IMR-90 (cell line): ENCODE measurements around the gene NFE2L1. TPM values are rescaled to one million over a fixed set of nuclear protein-coding genes. Genes with fewer than 3 reads are reported as not detected.
"Not testable (repeated sequence)": the region's sequence is repeated elsewhere in the genome, so short reads cannot be mapped to it uniquely, and the experiment has no call there.

Source experiments
- ATAC-seq: fragments of 200-7000 bp; cut with Tn5 transposase; 2 replicates; pipeline ENCODE4 v1.9.1; 2020; ENCODE audit warnings: low read depth, mild to moderate bottlenecking, moderate library complexity
- BruUV-seq: library from RNA; stranded (reverse); fragments of 400-500 nt; replicated peaks from 2 replicates; lab custom pipeline; 2021; lab: Mats Ljungman, UMichigan
- CTCF ChIA-PET: fragments of 300-600 bp; formaldehyde crosslinking; extraction: SDS; loops from one replicate; lab custom pipeline; 2021; ENCODE audit warnings: antibody characterized with exemption; lab: Yijun Ruan, JAX
- POLR2A ChIA-PET: fragments of 300-600 bp; sonication (Branson Sonifier 250); formaldehyde crosslinking; loops from one replicate; lab custom pipeline; 2022; ENCODE audit warnings: antibody characterized with exemption; ENCODE audit not compliant: unreplicated experiment; lab: Charles Lee
- DNase-seq: peaks from one replicate; pipeline ENCODE4 v3.0.0; 2013
- H2AFZ ChIP-seq: replicated peaks from 2 replicates; pipeline ENCODE3; 2013; ENCODE audit warnings: low read length, mild to moderate bottlenecking; ENCODE audit not compliant: poor library complexity
- H2AK5ac ChIP-seq: 2 replicates; pipeline ENCODE4 v1.6.1; 2013; ENCODE audit warnings: low read depth, low read length, inconsistent platforms
- H2AK9ac ChIP-seq: replicated peaks from 2 replicates; pipeline ENCODE3; 2013; ENCODE audit warnings: mild to moderate bottlenecking, low read depth, low read length, moderate library complexity; ENCODE audit not compliant: poor library complexity
- H2BK120ac ChIP-seq: 2 replicates; pipeline ENCODE4 v1.6.1; 2013; ENCODE audit warnings: low read depth, low read length, inconsistent platforms
- H2BK15ac ChIP-seq: 3 replicates; pipeline ENCODE4 v1.6.1; 2013; ENCODE audit warnings: low read depth, low read length, inconsistent platforms
- H2BK20ac ChIP-seq: 2 replicates; pipeline ENCODE4 v1.6.1; 2013; ENCODE audit warnings: low read depth, mild to moderate bottlenecking, inconsistent platforms, low read length, moderate library complexity
- H2BK5ac ChIP-seq: 2 replicates; pipeline ENCODE4 v1.6.1; 2013; ENCODE audit warnings: mild to moderate bottlenecking, low read depth, low read length, inconsistent platforms; ENCODE audit not compliant: poor library complexity, severe bottlenecking
- H3K14ac ChIP-seq: replicated peaks from 2 replicates; pipeline ENCODE4 v1.6.1; 2013; ENCODE audit warnings: low read depth, low read length, inconsistent platforms
- H3K18ac ChIP-seq: 2 replicates; pipeline ENCODE4 v1.6.1; 2013; ENCODE audit warnings: low read depth, low read length, control low read depth
- H3K23ac ChIP-seq: 2 replicates; pipeline ENCODE4 v1.6.1; 2013; ENCODE audit warnings: low read depth, low read length, inconsistent platforms
- H3K27ac ChIP-seq: 2 replicates; pipeline ENCODE4 v1.5.1; 2013; ENCODE audit warnings: mild to moderate bottlenecking, control low read depth, low read length; ENCODE audit not compliant: insufficient read depth
- H3K27me3 ChIP-seq: 2 replicates; pipeline ENCODE4 v1.6.1; 2013; ENCODE audit warnings: low read length; ENCODE audit not compliant: control insufficient read depth, insufficient read depth
- H3K36me3 ChIP-seq: 2 replicates; pipeline ENCODE4 v1.6.1; 2013; ENCODE audit warnings: low read length, mixed read lengths; ENCODE audit not compliant: control insufficient read depth, insufficient read depth
- H3K4ac ChIP-seq: 2 replicates; pipeline ENCODE4 v1.6.1; 2013; ENCODE audit warnings: low read depth, low read length, inconsistent platforms
- H3K4me1 ChIP-seq: 2 replicates; pipeline ENCODE4 v1.6.1; 2013; ENCODE audit warnings: low read length, mixed read lengths; ENCODE audit not compliant: control insufficient read depth, insufficient read depth
- H3K4me2 ChIP-seq: 2 replicates; pipeline ENCODE4 v1.6.1; 2013; ENCODE audit warnings: low read depth, mild to moderate bottlenecking, control low read depth, low read length, moderate library complexity
- H3K4me3 ChIP-seq: 2 replicates; pipeline ENCODE4 v1.5.1; 2013; ENCODE audit warnings: low read depth, mild to moderate bottlenecking, control low read depth, low read length, moderate library complexity; ENCODE audit not compliant: insufficient read depth
- H3K56ac ChIP-seq: 2 replicates; pipeline ENCODE4 v1.6.1; 2013; ENCODE audit warnings: low read length, inconsistent platforms; ENCODE audit not compliant: insufficient read depth; ENCODE audit errors: extremely low read depth
- H3K79me1 ChIP-seq, 2 experiments: 2 replicates each; pipeline ENCODE4 v1.6.1; 2013; ENCODE audit warnings: low read length in 2 of 2, inconsistent platforms in 1 of 2, low read depth in 1 of 2
- H3K9ac ChIP-seq: 2 replicates; pipeline ENCODE4 v1.6.1; 2013; ENCODE audit warnings: low read depth, low read length, control low read depth
- H3K9me1 ChIP-seq: 2 replicates; pipeline ENCODE4 v1.6.1; 2013; ENCODE audit warnings: low read length, inconsistent platforms; ENCODE audit not compliant: insufficient read depth
- H3K9me3 ChIP-seq: 2 replicates; pipeline ENCODE4 v1.6.1; 2013; ENCODE audit warnings: low read length; ENCODE audit not compliant: control insufficient read depth, insufficient read depth
- H4K20me1 ChIP-seq: 2 replicates; pipeline ENCODE4 v1.6.1; 2013; ENCODE audit warnings: low read length, inconsistent platforms; ENCODE audit not compliant: insufficient read depth
- H4K5ac ChIP-seq: 2 replicates; pipeline ENCODE4 v1.6.1; 2013; ENCODE audit warnings: mild to moderate bottlenecking, low read depth, low read length, control low read depth
- H4K8ac ChIP-seq, 2 experiments: 2 replicates each; pipeline ENCODE4 v1.6.1; 2013; ENCODE audit warnings: low read depth in 2 of 2, low read length in 2 of 2, control low read depth in 1 of 2, inconsistent platforms in 1 of 2
- H4K91ac ChIP-seq: 2 replicates; pipeline ENCODE4 v1.6.1; 2013; ENCODE audit warnings: low read depth, low read length, inconsistent platforms; ENCODE audit not compliant: insufficient read depth
- CEBPB ChIP-seq: IDR thresholded peaks from 2 replicates; pipeline ENCODE4 v1.6.1; 2012; ENCODE audit warnings: low read depth, low read length, improper control_type of control experiment
- WGBS, 2 experiments: methylation state at CpG; one replicate each; pipeline versions ENCODE4 v1.1.5 to v1.1.7; 2013; ENCODE audit warnings: missing lambda C conversion rate in 2 of 2; ENCODE audit not compliant: insufficient read length in 1 of 2; ENCODE audit errors: extremely low coverage in 2 of 2; 5-methylcytosine and 5-hydroxymethylcytosine counted together
- dilution Hi-C: fragments of 300-500 bp; cut with HindIII; formaldehyde crosslinking; loops from one replicate; pipeline ENCODE4 v1.14.3; 2018; ENCODE audit warnings: low sequenced_read_pairs; ENCODE audit not compliant: unreplicated experiment
- in situ Hi-C: fragments of 300-500 bp; cut with MboI; formaldehyde crosslinking; loops from 3 replicates; pipeline ENCODE4 v1.14.3; 2019; ENCODE audit warnings: low sequenced_read_pairs, inconsistent platforms, mixed read lengths
- intact Hi-C: fragments of 100-400 bp; cut with micrococcal nuclease; formaldehyde crosslinking; loops from 2 replicates; pipeline ENCODE4 v1.10.0; 2022
- polyA plus RNA-seq, 3 experiments: library from polyadenylated mRNA; depleted of rRNA; stranded (reverse); fragments of >200 nt; gene quantifications; 2 replicates each; pipeline ENCODE4 v1.2.3, GENCODE V29; 2012; ENCODE audit warnings: low replicate concordance in 1 of 3
- total RNA-seq: library from RNA; depleted of rRNA; stranded (reverse); fragments of >200 nt; gene quantifications from 2 replicates; pipeline ENCODE4 v1.2.3, GENCODE V29; 2012

NFE2L1 gene
- total and polyA plus RNA-seq, 2 of the 4 experiments (the other 2 are of a cell fraction): 42.8 to 122 TPM

DNA sequence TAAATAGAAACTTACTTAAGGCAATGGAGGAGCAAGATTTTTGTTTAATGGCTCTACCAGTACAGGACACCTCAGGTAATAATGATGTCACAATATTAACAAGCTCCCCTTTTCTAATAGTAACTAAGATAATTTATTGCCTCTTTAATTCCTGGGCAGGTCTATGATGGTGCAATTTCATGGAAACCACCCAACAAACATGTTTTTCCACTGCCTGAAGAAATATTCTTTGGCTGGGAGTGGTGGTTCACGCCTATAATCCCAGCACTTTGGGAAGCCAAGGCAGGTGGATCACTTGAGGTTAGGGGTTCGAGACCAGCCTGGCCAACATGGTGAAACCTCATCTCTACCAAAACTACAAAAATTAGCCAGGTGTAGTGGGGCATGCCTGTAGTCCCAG lies 19.6 kb downstream of the NFE2L1 start:
- intact Hi-C loops, H2AK5ac ChIP-seq, H2BK120ac ChIP-seq, H3K23ac ChIP-seq, DNase-seq, H2BK15ac ChIP-seq, H4K91ac ChIP-seq, H3K9me3 ChIP-seq, ATAC-seq, H4K5ac ChIP-seq, H3K18ac ChIP-seq, H3K4me2 ChIP-seq, H3K4me1 ChIP-seq, H3K27ac ChIP-seq, H3K4ac ChIP-seq, H4K20me1 ChIP-seq, H3K14ac ChIP-seq, H3K27me3 ChIP-seq, H2AFZ ChIP-seq, H3K9me1 ChIP-seq, H3K56ac ChIP-seq, BruUV-seq, H3K9ac ChIP-seq, H4K8ac ChIP-seq, H2AK9ac ChIP-seq, dilution Hi-C loops, H2BK20ac ChIP-seq, H3K4me3 ChIP-seq: not testable (repeated sequence)
- peaks cover 37% of the 10 kb centered on the region for H3K36me3 ChIP-seq
- in situ Hi-C loops: loop anchor here (5.0 kb wide), 1 partner anchor 36 kb away; no protein-coding TSS in a partner anchor
- peak overlapping the region; percentile 3 for H2BK5ac ChIP-seq
- WGBS, 2 experiments: no CpG with 5 or more reads among the region's 2 CpGs
- POLR2A ChIA-PET: interaction anchor here (1.0 to 1.4 kb wide), 2 partner anchors 19 to 41 kb away, joined by 3 to 5 read pairs; no protein-coding TSS in a partner anchor
- peaks cover 15 to 50% of the 10 kb centered on the region in 2 experiments for H3K79me1 ChIP-seq
- CTCF ChIA-PET: interaction anchor here (0.6 to 1.3 kb wide), 6 partner anchors 17 to 49 kb away, joined by 3 to 5 read pairs (median 3); no protein-coding TSS in a partner anchor
- TF ChIP-seq CEBPB: 0 out of 2 replicates have a peak, but pooled peaks have one; percentile 25
